Spleen (tissue), 11 donors: Measurements from ENCODE around the gene ALDH1A1. TPM values are rescaled to one million over a fixed set of nuclear protein-coding genes. Genes with fewer than 3 reads are reported as not detected.

ENCODE experiments used
- DNase-seq: peaks from one replicate; pipeline ENCODE4 v3.0.0-alpha.2; 2020
- H3K27ac ChIP-seq, 8 donors: fragments of 200-600 bp; sonication (generic) in 7 of 8; 1 replicate in 4 of 8; 2 replicates in 4 of 8; pipeline versions ENCODE4 v1.5.0 to v1.8.0; 2016 to 2021; ENCODE audit warnings: inconsistent platforms in 4 of 8, mild to moderate bottlenecking in 4 of 8, moderate library complexity in 1 of 8
- H3K27me3 ChIP-seq, 7 donors: fragments of 200-600 bp; sonication (generic) in 6 of 7; replicated peaks in 1 of 7; 1 replicate in 4 of 7; 2 replicates in 3 of 7; pipeline versions ENCODE4 v1.5.0 to v1.8.0; 2016 to 2021; ENCODE audit warnings: inconsistent platforms in 3 of 7, mild to moderate bottlenecking in 1 of 7
- H3K36me3 ChIP-seq, 6 donors: fragments of 200-600 bp; sonication (generic) in 5 of 6; 1 replicate in 4 of 6; 2 replicates in 2 of 6; pipeline versions ENCODE4 v1.5.0 to v1.8.0; 2016 to 2021; ENCODE audit warnings: inconsistent platforms in 2 of 6
- H3K4me1 ChIP-seq, 6 donors: fragments of 200-600 bp; sonication (generic) in 5 of 6; 1 replicate in 3 of 6; 2 replicates in 3 of 6; pipeline versions ENCODE4 v1.5.0 to v1.8.0; 2016 to 2021; ENCODE audit warnings: inconsistent platforms in 3 of 6
- H3K4me3 ChIP-seq, 8 donors: fragments of 200-600 bp; sonication (generic) in 7 of 8; 1 replicate in 4 of 8; 2 replicates in 4 of 8; pipeline versions ENCODE4 v1.5.0 to v1.8.0; 2016 to 2021; ENCODE audit warnings: inconsistent platforms in 4 of 8, mild to moderate bottlenecking in 4 of 8, moderate library complexity in 2 of 8
- H3K9me3 ChIP-seq, 8 donors: fragments of 200-600 bp; sonication (generic) in 7 of 8; 1 replicate in 4 of 8; 2 replicates in 4 of 8; pipeline versions ENCODE4 v1.5.0 to v1.8.0; 2016 to 2021; ENCODE audit warnings: inconsistent platforms in 4 of 8
- POLR2A ChIP-seq, 3 donors: fragments of 450-650 bp; IDR thresholded peaks; one replicate each; pipeline ENCODE4 v1.5.1; 2017; ENCODE audit warnings: antibody characterized with exemption in 3 of 3, mild to moderate bottlenecking in 1 of 3
- POLR2AphosphoS5 ChIP-seq, 3 donors: sonication (generic); formaldehyde crosslinking; IDR thresholded peaks; one replicate each; pipeline ENCODE4 v1.5.1; 2017; ENCODE audit warnings: antibody characterized with exemption in 3 of 3
- WGBS, 5 donors: extraction: QIAGEN DNeasy Blood & Tissue Kit in 3 of 5; methylation state at CpG; one replicate each; pipeline versions ENCODE4 v1.1.5 to v1.1.7; 2013 to 2018; 5-methylcytosine and 5-hydroxymethylcytosine counted together
- intact Hi-C: fragments of 100-400 bp; cut with DNase I; formaldehyde crosslinking; loops from one replicate; pipeline ENCODE4 v1.15.0; 2023; ENCODE audit warnings: low total_unique reads
- polyA plus RNA-seq, 3 donors: library from polyadenylated mRNA; stranded (reverse); fragments of 200-250 nt; gene quantifications; one replicate each; pipeline ENCODE4 v1.2.1, GENCODE V29; 2013
- total RNA-seq, 7 donors: library from RNA; depleted of rRNA in 3 of 7; stranded (reverse); fragments of >200 nt in 3 of 7; fragmentation: NEBNext Ultra II Directional in 4 of 7; extraction: Animal tissue kit (Norgen Biotek cat#: 25700) in 4 of 7; gene quantifications; one replicate each; pipeline versions ENCODE4 v1.1.0 to v1.2.1, GENCODE V29; 2016 to 2021
- TF ChIP-seq, protein P1 (sequence below), 11 experiments: fragments of 200-600 bp in 7 of 11; fragments of 450-650 bp in 4 of 11; sonication (generic) in 4 of 11; IDR thresholded peaks in 8 of 11; conservative IDR thresholded peaks in 3 of 11; 1 replicate in 7 of 11; 2 replicates in 4 of 11; pipeline versions ENCODE4 v1.4.0 to v1.8.0; 2016 to 2021; ENCODE audit warnings: antibody characterized with exemption in 11 of 11, inconsistent platforms in 4 of 11, mild to moderate bottlenecking in 1 of 11
- donor health status: healthy with polysubstance abuse.
- donor health status: DM: no; HTN: no; CAD: no; lungs with moderate emphysema.
- donor health status: DM: no; HTN: no; CAD: no.
- donor health status: Bipolar disorder and iron deficiency.
- donor health status: healthy.
- donor health status: DM: no; HTN: no; CAD: no.
- donor health status: DM: yes; HTN: yes; CAD: no.

The ALDH1A1 gene
- total and polyA plus RNA-seq, 10 donors: 19.1 to 129 (median 64.4) TPM

DNA sequence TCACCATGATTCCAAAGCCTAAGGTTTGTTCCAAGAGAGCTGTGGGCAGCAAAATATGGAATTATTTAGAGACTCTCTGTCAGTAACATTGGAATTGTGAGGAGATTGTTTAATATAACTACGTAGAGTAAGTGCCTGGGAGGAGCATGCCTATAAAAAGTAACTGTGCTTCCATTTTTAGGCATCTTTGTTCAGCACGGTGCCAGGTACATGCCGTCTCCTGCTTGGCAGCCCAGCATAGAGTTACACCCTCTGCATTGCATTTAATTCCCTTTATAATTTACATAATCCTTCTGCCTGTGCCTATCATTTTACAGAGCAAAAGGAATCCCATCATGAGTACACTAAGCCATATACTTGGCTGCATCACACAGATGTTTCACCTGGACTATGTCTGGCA lies 32.1 kb upstream of the ALDH1A1 start:
- 82 to 95% (median 87%) methylated on average over 3 of the region's 3 CpGs for WGBS, 5 donors
- no peaks in the 10 kb centered on the region for H3K36me3 ChIP-seq
- no peak for DNase-seq
- TF ChIP-seq POLR2AphosphoS5 (IDR thresholded peaks at IDR 0.05) (no peak), POLR2A (IDR thresholded peaks at IDR 0.05) (no peak)
- TF ChIP-seq, protein P1, sequence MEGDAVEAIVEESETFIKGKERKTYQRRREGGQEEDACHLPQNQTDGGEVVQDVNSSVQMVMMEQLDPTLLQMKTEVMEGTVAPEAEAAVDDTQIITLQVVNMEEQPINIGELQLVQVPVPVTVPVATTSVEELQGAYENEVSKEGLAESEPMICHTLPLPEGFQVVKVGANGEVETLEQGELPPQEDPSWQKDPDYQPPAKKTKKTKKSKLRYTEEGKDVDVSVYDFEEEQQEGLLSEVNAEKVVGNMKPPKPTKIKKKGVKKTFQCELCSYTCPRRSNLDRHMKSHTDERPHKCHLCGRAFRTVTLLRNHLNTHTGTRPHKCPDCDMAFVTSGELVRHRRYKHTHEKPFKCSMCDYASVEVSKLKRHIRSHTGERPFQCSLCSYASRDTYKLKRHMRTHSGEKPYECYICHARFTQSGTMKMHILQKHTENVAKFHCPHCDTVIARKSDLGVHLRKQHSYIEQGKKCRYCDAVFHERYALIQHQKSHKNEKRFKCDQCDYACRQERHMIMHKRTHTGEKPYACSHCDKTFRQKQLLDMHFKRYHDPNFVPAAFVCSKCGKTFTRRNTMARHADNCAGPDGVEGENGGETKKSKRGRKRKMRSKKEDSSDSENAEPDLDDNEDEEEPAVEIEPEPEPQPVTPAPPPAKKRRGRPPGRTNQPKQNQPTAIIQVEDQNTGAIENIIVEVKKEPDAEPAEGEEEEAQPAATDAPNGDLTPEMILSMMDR (IDR thresholded peaks at IDR 0.05 in 8 of 11, conservative IDR thresholded peaks at IDR 0.05 in 3 of 11): no peak
- no peaks in the 10 kb centered on the region for H3K9me3 ChIP-seq
- peaks cover 0 to 4% (median 0%) of the 10 kb centered on the region in 6 donors for H3K4me1 ChIP-seq
- H3K27ac ChIP-seq: no peak overlapping the region
- H3K27me3 ChIP-seq: no peaks in the 10 kb centered on the region
- H3K4me3 ChIP-seq: no peak overlapping the region
- intact Hi-C loops: no loop called here

DNA sequence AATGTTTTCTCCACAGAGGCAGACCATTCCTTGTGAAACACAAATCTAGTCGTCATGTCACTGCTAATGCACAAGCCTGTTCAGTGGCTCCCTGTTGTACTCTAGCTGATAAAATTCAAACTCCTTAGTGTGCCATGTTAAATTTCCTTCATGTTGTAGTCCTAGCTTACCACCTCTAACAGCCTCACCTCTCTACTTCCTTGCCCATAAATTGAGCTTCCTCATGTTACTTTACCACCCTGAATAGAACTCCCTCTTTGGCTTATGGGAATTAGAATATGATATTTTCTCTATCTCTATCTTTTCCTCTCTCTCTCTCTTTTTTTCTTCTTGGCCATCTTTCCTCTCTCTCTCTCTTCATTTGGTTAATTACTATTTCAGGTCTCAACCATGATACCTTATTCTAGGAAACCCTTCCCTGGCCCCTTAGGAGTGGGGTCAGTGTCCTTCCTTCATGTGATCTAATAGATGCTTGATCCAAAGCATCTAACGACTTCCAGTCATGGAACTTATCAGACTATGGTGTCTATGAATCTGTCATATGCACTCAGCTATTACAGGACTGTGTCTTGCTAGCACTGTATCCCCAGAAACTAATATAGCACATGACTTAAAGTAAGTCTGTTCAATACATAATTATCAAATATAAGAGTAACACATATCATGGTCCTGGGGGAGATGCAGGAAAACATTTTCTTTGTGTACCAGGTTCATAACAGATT lies 31.5 kb upstream of the ALDH1A1 start:
- 66 to 92% (median 70%) methylated on average over 2 of the region's 2 CpGs for WGBS, 5 donors
- Histone ChIP-seq H3K4me3 (no peak overlapping the region), H3K36me3 (no peaks in the 10 kb centered on the region), H3K9me3 (no peaks in the 10 kb centered on the region), H3K4me1 (peaks cover 0 to 4% (median 0%) of the 10 kb centered on the region in 6 donors), H3K27ac (no peak overlapping the region), H3K27me3 (no peaks in the 10 kb centered on the region)
- intact Hi-C loops: no loop called here
- TF ChIP-seq POLR2AphosphoS5 (IDR thresholded peaks at IDR 0.05) (no peak), POLR2A (IDR thresholded peaks at IDR 0.05) (no peak)
- TF ChIP-seq, protein P1 (IDR thresholded peaks at IDR 0.05 in 8 of 11, conservative IDR thresholded peaks at IDR 0.05 in 3 of 11): no peak
- no peak for DNase-seq

GRCh38 chr9:72983512-72984225 lies 30.8 kb upstream of the ALDH1A1 start:
- Histone ChIP-seq H3K4me1 (peaks cover 0 to 4% (median 0%) of the 10 kb centered on the region in 6 donors), H3K27ac (no peak overlapping the region), H3K9me3 (no peaks in the 10 kb centered on the region), H3K36me3 (no peaks in the 10 kb centered on the region), H3K27me3 (no peaks in the 10 kb centered on the region), H3K4me3 (no peak overlapping the region)
- 71 to 84% (median 75%) methylated on average over 5 of the region's 5 CpGs for WGBS, 5 donors
- intact Hi-C loops: no loop called here
- DNase-seq: no peak
- TF ChIP-seq, protein P1 (IDR thresholded peaks at IDR 0.05 in 8 of 11, conservative IDR thresholded peaks at IDR 0.05 in 3 of 11): no peak
- TF ChIP-seq POLR2A (IDR thresholded peaks at IDR 0.05): no peak
- no peak for TF ChIP-seq POLR2AphosphoS5 (IDR thresholded peaks at IDR 0.05)

DNA sequence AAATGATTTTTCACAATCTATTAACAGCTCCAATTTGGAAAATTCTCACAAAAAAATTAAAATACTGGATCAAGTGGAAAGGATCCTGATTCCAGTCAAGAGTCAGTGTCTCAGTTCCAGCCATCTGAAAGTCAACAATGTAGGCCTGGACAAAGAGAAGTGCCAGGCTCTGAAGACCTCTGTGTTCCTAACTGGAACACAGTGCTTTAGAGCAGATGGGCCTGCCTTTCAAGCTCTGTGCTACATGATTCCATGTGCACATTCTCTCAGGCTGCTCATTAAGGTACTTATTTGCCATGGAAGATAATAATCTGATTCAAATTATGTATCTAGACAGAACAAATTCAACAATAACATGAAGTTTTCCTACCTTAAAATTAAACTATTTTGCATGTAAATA lies 30.2 kb upstream of the ALDH1A1 start:
- H3K27ac ChIP-seq: no peak overlapping the region
- no peak for DNase-seq
- TF ChIP-seq POLR2A (IDR thresholded peaks at IDR 0.05): no peak
- TF ChIP-seq POLR2AphosphoS5 (IDR thresholded peaks at IDR 0.05): no peak
- TF ChIP-seq, protein P1 (IDR thresholded peaks at IDR 0.05 in 8 of 11, conservative IDR thresholded peaks at IDR 0.05 in 3 of 11): no peak
- intact Hi-C loops: no loop called here
- H3K27me3 ChIP-seq: no peaks in the 10 kb centered on the region
- H3K4me1 ChIP-seq: peaks cover 0 to 1% (median 0%) of the 10 kb centered on the region in 6 donors
- no peak overlapping the region for H3K4me3 ChIP-seq
- no peaks in the 10 kb centered on the region for H3K9me3 ChIP-seq
- H3K36me3 ChIP-seq: no peaks in the 10 kb centered on the region
